HG03558 (cell line): Measurements from ENCODE around the gene MICU1.

ENCODE experiments used
- ATAC-seq: cut with Tn5 transposase; IDR thresholded peaks from one replicate; pipeline ENCODE4 v1.9.1; 2021; ENCODE audit warnings: moderate number of reproducible peaks; ENCODE audit not compliant: unreplicated experiment; ENCODE audit errors: extremely low read depth

Gene MICU1

DNA sequence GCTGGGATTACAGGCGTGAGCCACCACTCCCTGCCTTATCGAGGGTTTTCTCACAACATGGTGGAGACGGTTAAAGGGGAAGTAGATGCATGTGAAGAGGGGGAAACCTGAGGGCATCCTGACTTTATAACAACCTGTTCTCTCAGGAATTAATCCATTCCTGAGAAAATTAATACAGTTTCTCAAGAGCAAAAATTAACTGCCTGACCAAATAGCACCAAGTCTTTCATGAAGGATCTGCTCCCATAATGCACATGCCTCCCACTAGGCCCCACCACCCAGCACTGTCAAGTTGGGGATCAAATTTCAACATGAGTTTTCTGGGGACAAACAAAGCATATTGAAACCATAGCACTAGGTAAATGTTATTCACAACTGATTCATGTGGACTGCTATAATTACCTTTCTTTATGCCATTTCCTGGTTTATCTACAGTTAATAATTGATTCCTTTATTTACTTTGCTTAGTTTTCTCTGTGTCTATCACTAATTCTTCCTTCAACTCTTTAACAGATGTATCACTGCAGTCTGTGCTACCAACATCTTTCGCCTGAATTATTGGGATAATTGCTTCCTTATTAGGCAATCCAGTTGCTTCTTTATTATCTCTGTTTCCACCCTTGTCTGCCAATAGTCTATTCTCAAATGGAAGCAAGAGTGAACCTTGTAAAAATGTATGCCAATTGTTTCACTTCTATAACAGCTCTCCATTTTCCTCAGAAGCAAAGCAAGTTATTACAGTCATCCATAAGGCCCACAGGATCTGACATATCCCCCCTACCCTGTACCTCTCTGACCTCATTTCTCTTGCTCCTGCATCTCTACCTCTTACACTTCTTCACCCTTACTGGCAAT lies 12.9 kb upstream of the MICU1 start:
- ATAC-seq, result no peak

DNA sequence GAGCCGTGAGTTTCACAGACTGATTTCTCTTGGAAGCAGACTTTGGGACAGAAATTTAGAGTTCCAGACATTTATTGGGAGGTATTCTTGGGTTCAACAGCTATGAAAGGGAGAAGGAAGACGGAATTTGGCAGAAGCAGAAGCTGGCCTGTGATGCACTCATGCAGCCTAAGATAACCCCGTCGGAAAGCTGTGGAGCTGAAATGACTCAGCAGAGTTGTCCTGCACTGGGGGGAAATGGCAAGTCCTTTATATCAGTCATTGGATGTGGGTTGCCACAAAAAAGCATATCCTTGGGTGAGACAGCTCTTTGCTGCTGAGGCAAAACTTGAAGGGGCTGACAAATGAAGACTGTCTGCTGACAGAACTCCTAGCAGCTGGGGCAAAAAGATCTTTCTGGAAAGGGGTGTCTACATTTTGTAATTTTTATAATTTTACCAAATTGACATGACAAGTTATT lies 11.5 kb upstream of the MICU1 start:
- ATAC-seq, result no peak

DNA sequence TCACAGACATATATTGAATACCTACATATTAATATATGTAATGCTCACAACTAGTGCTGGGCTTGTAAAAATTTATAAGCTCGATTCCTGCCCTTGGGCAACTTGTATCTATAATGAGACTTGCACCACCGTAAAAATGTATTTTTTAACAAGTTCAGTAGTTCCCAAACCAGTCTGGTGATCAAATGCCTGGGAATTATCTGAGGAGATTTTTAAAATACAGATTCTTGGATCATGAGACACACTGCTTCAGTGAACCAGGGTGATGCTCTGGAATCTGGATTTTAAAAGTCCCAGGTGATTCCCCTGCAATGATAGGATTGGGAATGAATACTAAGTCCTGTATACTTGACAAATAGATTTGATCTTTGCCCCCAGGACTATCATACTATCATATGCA lies 4.3 kb upstream of the MICU1 start:
- ATAC-seq, result no peak

DNA sequence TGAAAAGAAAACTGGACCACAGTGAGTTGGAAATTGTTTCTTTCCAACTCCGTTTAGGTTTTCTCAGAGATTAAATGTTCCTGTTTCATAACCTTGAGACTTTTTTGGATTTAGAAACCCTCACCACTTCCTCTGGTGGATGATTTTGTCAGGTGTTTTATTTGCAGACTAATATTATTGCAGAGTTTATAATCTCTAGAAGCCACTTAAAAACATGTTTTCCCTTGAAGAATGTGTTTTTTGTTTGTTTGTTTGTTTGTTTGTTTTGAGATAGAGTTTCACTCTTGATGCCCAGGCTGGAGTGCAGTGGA lies 520 bp upstream of the MICU1 start:
- no peak for ATAC-seq

DNA sequence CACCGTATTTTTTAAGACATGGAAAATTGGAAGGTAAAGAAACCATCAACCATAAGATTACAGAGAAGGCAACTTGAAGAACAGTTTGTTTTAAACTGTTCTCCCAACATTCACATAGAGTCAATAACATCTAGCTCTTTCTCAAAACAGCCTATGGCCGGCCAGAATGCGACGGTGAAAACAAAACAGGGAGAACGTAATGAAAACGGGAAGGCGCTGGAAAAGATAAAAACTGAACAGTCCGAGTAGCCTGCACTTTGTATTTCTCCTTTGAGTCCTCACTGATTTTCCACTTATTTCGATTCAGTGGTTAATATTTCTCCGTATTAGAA lies 637 bp downstream of the MICU1 start:
- no peak for ATAC-seq

DNA sequence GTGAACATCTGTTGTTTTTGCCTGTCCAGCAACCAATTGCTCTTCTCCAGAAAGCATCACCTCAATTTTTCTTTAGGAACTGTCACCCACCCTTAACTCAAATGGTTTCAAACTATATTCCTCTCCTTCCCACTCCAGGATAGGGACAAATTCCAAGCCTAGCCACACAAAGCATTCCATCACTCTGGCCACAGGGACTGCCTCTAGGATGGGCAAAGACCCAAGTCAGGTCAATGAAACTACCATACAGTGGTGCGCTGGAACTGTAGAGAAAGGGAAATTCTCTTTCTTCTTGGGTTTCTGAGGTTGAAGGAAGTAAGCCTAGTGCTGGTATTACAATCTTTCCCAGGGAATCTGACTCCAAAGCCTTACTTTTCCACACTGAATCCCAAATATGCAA lies 3.6 kb downstream of the MICU1 start:
- no peak for ATAC-seq

DNA sequence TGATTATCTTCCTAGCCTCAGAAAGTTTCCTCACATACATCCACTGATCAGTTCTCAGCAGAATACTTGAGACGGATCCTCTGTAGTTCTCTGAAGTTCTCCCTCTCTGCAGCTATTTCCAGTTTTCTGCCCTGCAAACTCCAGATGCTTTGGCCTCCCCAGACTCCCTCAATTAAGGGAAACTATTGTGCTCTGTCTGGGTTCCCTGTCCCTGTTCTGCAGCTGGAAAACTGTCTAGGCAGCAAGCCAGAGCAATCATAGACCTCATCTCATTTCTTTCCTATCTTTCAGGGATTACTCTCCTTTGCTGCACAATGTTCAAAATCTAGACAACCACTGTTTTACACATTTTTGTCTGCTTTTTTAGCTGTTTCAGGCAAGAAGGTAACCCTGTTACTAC lies 9.2 kb downstream of the MICU1 start:
- no peak for ATAC-seq

DNA sequence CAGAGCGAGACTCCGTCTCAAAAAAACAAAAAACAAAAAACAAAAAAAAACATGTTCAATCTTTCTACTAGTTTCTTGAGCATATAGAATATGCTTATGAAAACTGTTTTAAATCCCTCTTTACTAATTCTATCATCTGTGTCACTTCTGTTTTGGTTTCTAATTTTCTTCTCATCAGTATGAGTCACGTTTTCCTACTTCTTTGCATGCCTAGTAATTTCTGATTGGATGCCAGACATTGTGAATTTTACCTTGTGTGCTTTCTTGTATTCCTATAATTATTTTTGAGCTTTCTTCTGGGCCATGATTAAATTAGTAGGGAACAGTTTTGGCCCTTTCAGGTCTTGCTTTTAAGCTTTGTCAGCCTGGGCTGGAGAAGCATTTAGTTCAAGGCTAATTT lies 9.9 kb downstream of the MICU1 start:
- no peak for ATAC-seq

DNA sequence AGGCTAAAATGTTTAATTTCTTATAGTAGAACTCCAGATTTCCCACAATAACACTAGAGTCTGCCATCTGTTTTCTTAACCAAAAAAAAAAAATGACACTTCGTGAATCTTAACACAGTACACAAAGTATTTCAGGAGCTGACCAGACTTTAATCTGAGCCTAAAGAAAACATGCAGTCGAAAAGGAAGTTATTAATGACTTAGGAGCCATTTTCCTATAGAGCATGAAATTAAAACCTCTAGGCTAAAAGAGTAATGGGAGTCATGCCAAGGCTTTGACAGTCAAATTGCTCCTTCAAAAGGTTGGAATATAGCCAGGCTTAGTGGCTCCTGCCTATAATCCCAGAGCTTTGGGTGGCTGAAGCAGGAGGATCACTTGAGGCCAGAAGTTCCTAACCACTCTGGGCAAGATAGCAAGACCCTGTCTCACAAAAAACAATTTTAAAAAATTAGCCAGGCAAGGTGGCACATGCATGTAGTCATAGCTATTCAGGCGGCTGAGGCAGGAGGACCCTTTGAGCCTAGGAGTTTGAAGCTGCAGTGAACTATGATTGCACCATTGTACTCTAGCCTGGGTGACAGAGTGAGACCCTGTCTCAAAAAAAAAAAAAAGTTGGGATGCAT lies 13.6 kb downstream of the MICU1 start:
- ATAC-seq, result no peak

DNA sequence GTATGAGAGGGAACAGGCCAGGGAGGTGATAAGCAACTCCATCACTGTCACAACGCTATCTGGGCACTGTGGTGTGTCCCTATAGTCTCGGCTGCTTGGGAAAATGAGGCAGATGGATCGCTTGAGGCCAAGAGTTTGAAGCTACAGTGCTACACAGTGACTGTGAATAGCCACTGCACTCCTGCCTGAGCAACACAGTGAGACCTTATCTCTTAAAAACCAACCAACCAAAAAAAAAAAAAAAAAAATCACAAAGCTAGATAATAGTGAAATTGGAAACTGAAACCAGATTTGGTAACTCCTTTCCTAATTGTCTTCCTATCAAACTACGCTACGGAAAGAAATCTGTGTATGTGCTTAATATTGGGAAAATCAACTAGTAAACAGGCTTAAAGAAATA lies 14.1 kb downstream of the MICU1 start:
- no peak for ATAC-seq

DNA sequence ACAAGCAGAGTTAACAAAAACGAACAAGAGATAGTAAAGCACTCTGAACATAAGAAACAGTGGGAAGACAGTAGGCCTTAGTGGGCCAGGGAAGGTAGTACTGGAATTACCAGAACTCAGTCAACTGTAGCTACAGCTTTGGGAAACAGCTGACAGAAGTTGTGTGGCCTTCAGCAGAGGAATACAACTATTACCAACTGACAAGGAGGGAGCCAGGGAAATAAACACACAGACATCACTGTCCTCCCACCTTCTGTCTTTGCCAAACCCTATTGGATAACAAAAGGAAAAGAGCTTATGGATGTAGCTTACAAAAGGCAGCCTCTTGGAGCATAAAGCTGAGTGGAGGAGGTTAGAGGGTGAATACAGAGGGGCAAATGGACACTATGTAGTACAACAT lies 15.4 kb downstream of the MICU1 start:
- ATAC-seq, result no peak

DNA sequence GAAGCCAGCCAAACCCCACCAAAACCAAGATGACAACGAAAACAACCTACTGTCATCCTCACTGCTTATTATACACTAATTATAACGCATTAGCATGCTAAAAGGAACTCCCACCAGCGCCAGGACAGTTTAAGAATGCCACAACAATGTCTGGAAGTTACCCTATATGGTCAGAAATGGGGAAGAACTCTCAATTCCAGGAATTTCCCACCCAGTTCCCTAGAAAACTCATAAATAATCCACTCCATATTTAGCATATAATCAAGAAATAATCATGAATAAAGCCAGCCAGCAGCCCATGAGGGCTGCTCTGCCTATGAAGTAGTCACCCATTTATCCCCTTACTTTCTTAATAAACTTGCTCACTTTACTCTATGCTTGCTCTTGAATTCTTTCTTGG lies 20.8 kb downstream of the MICU1 start:
- ATAC-seq, result no peak

DNA sequence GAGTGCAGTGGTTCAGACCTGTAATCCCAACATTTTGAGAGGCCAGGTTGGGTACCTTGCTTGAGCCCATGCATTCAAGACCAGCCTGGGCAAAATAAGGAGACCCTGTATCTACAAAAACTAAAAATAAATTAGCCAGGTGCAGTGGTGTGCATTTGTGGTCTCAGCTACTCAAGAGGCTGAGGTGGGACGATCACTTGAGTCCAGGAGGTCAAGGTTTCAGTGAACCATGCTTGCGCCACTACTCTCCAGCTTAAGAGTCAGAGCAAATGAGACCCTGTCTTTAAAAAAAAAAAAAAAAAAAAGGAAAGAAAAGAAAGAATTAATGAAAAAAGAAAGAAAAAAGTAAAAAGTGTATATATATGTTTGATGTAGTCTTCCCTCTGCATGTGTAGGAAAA lies 24.7 kb downstream of the MICU1 start:
- no peak for ATAC-seq

DNA sequence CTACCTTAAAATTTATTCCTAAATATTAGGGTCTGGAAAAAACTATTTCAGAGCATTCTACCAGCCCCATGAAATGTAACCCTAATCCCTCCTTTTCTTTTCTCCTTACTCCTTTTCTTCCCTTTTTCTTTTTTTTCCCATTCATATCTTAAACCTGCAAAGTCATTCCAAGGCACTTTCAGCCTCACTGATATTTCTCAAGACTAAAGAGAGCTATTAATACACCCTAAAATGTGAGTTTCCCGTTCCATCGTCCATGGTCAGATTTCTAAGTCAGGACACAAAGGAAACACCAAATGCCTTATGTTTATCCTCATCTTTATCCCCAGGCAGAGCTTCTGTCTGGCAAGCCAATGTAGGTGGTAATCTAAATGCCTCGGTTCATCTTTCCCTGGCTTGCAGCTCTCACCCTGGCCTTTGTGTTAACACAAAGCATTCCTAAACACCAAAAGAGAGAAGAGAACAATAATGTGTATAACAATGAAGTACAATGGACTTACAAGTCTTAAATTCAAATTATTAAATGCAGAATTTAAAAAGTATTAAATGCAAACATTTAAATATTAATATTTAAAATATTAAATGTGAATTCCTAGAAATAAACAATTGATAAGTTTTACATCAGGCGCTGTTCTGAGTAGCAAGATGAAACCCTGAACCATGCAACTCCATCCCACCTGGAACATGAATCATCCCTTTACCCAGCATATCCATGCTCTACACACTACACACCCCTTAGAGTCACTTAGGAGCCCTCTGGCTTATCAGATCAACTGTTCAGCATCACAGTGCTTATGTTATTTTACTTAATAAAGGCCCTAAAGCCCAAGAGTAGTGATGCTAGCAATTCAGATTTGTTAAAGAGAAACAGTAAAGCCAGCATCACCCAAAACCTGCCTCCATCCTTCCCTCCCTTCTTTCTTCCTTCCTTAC lies 26.8 kb downstream of the MICU1 start:
- ATAC-seq, result no peak

DNA sequence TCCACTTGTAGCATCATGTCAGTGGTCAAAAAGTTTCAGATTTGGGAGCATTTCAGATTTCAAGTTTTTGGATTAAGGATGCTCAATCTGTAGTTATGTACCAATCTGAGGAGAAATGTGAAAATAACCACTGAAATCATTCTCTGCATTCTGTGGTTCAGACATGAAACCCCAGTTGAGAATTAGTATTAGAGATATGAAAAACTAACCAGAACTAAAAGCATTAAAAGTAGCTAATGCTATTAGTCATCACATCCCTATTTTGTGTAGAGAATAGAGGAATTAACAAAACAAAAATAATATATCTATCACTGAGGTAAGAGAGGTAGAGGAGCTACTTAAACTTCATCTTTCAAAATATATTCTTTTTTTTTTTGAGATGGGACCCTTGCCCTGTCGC lies 28.0 kb downstream of the MICU1 start:
- no peak for ATAC-seq

DNA sequence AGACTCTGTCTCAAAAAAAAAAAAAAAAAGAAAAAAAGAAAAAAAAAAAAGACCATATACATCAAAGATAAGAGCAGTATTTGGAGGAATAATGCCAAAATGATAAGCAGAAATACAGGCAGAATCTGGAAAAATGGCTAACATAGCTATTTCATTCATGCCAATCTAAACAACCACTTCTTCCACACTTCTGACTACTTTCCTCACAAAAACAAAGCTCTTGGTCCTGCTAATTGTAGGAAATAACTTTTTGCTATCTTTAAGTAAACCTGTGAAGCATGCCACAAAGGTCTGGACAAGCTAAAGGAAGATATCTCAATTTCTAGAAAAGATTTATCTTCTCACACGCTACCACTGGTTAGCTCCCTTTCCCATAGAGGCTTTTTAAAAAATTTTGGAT lies 30.4 kb downstream of the MICU1 start:
- no peak for ATAC-seq

DNA sequence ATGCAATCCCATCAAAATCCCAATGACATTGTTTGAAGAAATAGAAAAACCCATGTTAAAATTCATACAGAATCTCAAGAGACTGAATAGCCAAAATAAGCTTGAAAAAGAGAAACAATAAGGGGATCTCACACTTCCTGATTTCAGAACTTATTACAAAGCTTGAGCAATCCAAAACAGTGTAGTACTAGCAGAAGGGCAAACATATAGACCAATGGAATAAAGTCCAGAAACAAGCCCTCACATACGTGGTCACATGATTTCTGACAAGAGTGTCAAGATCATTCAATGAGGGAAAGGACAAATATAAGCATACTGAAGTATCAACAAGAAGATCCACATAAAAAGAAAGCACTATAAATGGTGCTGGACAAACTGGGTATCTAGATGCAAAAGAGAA lies 31.9 kb downstream of the MICU1 start:
- no peak for ATAC-seq

DNA sequence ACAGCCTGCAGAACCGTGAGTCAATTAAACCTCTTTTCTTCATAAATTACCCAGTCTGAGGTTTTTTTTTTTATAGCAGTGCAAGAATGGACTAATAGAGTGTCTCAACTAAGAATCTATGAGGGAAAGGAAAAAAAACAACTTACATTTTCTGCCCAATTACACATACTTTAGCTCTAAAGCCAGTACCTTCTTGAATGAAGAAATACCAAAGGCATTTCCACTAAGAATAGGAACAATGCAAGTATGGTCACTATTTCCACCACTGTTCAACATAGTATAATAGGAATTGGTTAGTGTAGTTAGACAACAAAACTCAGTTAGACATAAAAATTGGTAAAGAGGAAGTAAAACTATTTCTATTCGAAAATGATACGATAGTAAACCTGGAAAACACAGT lies 37.6 kb downstream of the MICU1 start:
- no peak for ATAC-seq

DNA sequence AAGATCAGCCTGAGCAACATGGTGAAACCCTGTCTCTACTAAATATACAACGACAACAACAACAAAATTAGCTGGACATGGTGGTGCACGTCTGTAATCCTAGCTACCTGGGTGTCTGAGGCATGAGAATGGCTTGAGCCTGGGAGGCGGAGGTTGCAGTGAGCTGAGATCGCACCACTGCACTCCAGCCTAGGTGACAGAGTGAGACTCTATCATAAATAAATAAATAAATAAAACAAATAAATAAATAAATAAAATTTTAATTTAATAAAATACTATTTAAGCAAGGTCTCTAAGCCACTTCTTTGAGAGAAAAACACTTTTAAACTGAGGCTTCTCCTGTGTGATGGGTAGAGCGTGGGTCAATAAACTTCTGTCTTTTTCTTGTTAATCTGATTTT lies 38.3 kb downstream of the MICU1 start:
- no peak for ATAC-seq

DNA sequence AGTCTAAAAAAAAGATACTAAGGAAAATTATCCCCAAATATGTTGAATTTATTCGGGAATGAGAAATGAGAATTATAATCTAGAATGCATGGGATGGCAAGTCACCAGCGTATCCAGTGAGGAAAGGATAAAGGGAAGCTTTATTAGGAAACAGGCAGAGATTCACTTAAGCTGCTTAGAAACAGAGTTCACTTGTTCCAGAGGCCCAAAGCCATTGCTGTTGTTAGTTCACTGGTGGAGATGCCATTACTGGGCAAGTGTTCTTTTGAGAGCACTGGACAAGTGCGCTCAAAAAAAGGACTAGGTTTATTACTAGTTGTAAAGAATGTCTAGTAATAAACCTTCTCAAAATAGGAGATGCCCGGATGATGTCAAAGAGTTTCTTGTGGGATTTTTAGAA lies 51.2 kb downstream of the MICU1 start:
- ATAC-seq, result no peak

DNA sequence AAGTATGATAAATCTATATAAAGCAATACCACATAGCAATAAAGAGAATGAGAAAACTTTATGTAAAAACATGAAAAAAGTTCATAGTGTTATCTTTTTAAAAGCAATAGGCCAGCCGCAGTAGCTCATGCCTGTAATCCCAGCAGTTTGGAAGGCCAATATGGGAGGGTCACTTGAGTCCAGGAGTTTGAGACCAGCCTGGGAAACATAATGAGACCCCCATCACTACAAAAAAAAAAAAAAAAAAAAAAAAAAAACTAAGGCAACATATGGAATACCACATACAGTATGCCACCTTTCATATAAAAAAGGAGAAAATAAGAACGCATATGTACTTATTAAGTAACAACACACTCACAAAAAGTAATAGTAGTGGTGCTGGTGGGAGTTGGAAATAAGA lies 52.8 kb downstream of the MICU1 start:
- ATAC-seq, result no peak
